ENCODE measurements around the gene FGFBP1. TPM values are rescaled to one million over a fixed set of nuclear protein-coding genes. Genes with fewer than 3 reads are reported as not detected.

Gene FGFBP1
- total RNA-seq, 2 experiments from 2014 or later = not detected

DNA sequence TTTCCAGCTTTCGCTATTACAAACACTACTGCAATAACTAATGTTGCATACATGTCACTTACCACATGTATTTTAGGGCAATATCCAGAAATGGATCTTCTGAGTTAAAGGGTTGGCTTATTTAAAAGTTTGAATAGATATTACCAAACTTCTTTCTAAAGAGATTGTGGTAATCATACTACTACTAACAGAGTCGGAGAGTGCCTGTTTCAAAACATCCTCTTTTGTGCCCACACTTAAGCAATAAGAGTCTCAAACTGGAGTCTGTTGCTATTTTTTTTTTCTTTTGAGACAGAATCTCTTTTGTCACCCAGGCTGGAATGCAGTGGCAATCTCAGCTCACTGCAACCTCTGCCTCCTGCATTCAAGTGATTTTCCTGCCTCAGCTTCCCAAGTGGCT is 35.8 kb downstream of the FGFBP1 start:
- Mint-ChIP-seq H3K36me3 (ENCODE audit: low read depth) (no peaks in the 10 kb centered on the region), H3K4me1 (ENCODE audit: low read depth) (no peaks in the 10 kb centered on the region), H3K27me3 (peaks cover 38% of the 10 kb centered on the region), H3K9me3 (no peaks in the 10 kb centered on the region), H3K27ac (no peak overlapping the region), H3K4me3 (no peak overlapping the region)
- CTCF ChIA-PET = no interaction called here
- H3K27ac ChIP-seq (ENCODE audit: low read depth in 1 of 2, low read length in 2 of 2) = no peak overlapping the region
- no peaks in the 10 kb centered on the region for H3K4me1 ChIP-seq (ENCODE audit: insufficient read depth, low read length)
- peak in 1 of 14 experiments; percentile 11 for DNase-seq
- no peaks in the 10 kb centered on the region for H3K9me3 ChIP-seq (ENCODE audit: control insufficient read depth in 1 of 2, insufficient read depth in 1 of 2, low read length in 2 of 2)
- POLR2A ChIA-PET = no interaction called here
- intact Hi-C loops (cut with DNase I, micrococcal nuclease) = no loop called here
- H3K36me3 ChIP-seq (ENCODE audit: insufficient read depth, low read length) = no peaks in the 10 kb centered on the region
- TF ChIP-seq, protein P1, sequence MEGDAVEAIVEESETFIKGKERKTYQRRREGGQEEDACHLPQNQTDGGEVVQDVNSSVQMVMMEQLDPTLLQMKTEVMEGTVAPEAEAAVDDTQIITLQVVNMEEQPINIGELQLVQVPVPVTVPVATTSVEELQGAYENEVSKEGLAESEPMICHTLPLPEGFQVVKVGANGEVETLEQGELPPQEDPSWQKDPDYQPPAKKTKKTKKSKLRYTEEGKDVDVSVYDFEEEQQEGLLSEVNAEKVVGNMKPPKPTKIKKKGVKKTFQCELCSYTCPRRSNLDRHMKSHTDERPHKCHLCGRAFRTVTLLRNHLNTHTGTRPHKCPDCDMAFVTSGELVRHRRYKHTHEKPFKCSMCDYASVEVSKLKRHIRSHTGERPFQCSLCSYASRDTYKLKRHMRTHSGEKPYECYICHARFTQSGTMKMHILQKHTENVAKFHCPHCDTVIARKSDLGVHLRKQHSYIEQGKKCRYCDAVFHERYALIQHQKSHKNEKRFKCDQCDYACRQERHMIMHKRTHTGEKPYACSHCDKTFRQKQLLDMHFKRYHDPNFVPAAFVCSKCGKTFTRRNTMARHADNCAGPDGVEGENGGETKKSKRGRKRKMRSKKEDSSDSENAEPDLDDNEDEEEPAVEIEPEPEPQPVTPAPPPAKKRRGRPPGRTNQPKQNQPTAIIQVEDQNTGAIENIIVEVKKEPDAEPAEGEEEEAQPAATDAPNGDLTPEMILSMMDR (IDR thresholded peaks at IDR 0.05) = no peak
- H3K27me3 ChIP-seq (ENCODE audit: control insufficient read depth in 1 of 2, insufficient read depth in 2 of 2, low read length in 2 of 2) = peaks cover under 1 to 9% of the 10 kb centered on the region in 2 experiments
- no peak overlapping the region for H3K4me3 ChIP-seq (ENCODE audit: low read length)
- ATAC-seq (ENCODE audit: poor library complexity) = no peak

DNA sequence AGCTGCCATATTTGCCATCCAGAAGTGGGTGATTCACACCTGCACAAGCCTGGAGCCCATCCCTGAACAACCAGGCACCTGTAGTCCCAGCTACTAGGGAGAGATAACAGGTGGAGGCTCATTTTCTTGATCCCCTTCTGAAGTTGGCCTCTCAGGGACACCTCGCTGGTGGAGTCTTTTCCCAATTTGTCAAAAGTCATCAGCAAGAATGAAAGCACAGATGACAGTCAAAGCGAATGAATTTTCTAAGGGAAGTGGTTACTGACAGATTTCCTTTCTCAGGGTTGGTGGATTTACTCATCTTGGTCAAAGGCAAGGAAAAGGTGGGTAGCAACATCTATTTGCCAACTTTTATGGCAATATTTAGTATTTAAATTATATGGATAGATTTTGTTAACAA is 36.5 kb downstream of the FGFBP1 start:
- no peak overlapping the region for H3K4me3 Mint-ChIP-seq
- DNase-seq (peak in 1 of 14 experiments; percentile 10), ATAC-seq (ENCODE audit: poor library complexity) (no peak)
- H3K27me3 Mint-ChIP-seq = peaks cover 38% of the 10 kb centered on the region
- H3K9me3 Mint-ChIP-seq = no peaks in the 10 kb centered on the region
- Histone ChIP-seq H3K4me3 (ENCODE audit: low read length) (no peak overlapping the region), H3K27ac (ENCODE audit: low read depth in 1 of 2, low read length in 2 of 2) (no peak overlapping the region), H3K9me3 (ENCODE audit: control insufficient read depth in 1 of 2, insufficient read depth in 1 of 2, low read length in 2 of 2) (no peaks in the 10 kb centered on the region), H3K36me3 (ENCODE audit: insufficient read depth, low read length) (no peaks in the 10 kb centered on the region), H3K4me1 (ENCODE audit: insufficient read depth, low read length) (no peaks in the 10 kb centered on the region), H3K27me3 (ENCODE audit: control insufficient read depth in 1 of 2, insufficient read depth in 2 of 2, low read length in 2 of 2) (peaks cover 8 to 11% of the 10 kb centered on the region in 2 experiments)
- H3K27ac Mint-ChIP-seq = no peak overlapping the region
- H3K4me1 Mint-ChIP-seq (ENCODE audit: low read depth) = no peaks in the 10 kb centered on the region
- no peaks in the 10 kb centered on the region for H3K36me3 Mint-ChIP-seq (ENCODE audit: low read depth)
- ChIA-PET CTCF (no interaction called here), POLR2A (no interaction called here)
- intact Hi-C loops (cut with DNase I, micrococcal nuclease) = no loop called here
- TF ChIP-seq, protein P1 (IDR thresholded peaks at IDR 0.05) = no peak

DNA sequence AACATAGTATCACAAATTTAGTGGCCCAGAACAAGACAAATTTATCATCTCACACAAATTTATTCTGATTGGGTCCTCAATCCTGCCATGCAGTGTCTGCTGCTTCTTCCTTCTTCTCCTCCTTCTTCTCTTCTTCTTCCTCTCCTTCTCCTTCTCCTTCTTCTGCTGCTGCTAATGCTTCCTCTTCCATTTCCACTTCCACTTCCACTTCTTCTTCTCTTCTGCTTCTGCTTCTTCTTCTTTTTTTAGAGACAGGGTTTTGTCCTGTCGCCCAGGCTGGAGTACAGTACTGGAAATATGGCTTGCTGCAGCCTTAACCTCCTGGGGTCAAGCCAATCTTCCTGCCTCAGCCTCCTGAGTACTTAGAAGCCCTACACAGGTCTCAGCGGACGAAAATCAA is 37.5 kb downstream of the FGFBP1 start:
- peaks cover 38% of the 10 kb centered on the region for H3K27me3 Mint-ChIP-seq
- H3K4me1 Mint-ChIP-seq (ENCODE audit: low read depth) = no peaks in the 10 kb centered on the region
- Histone ChIP-seq H3K27ac (ENCODE audit: low read depth in 1 of 2, low read length in 2 of 2) (no peak overlapping the region), H3K4me1 (ENCODE audit: insufficient read depth, low read length) (no peaks in the 10 kb centered on the region), H3K27me3 (ENCODE audit: control insufficient read depth in 1 of 2, insufficient read depth in 2 of 2, low read length in 2 of 2) (peaks cover 8 to 12% of the 10 kb centered on the region in 2 experiments), H3K9me3 (ENCODE audit: control insufficient read depth in 1 of 2, insufficient read depth in 1 of 2, low read length in 2 of 2) (no peaks in the 10 kb centered on the region), H3K4me3 (ENCODE audit: low read length) (no peak overlapping the region), H3K36me3 (ENCODE audit: insufficient read depth, low read length) (no peaks in the 10 kb centered on the region)
- H3K4me3 Mint-ChIP-seq = no peak overlapping the region
- ATAC-seq (ENCODE audit: poor library complexity) (no peak), DNase-seq (no peak)
- TF ChIP-seq, protein P1 (IDR thresholded peaks at IDR 0.05) = no peak
- ChIA-PET POLR2A (no interaction called here), CTCF (no interaction called here)
- no peaks in the 10 kb centered on the region for H3K9me3 Mint-ChIP-seq
- intact Hi-C loops (cut with DNase I, micrococcal nuclease) = no loop called here
- no peak overlapping the region for H3K27ac Mint-ChIP-seq
- H3K36me3 Mint-ChIP-seq (ENCODE audit: low read depth) = no peaks in the 10 kb centered on the region
